OCI-LY3 (cell line): ENCODE measurements around the gene ARID5A.

Source experiments
- H2AFZ ChIP-seq: fragments of 200-600, 300-600 bp; shearing (Covaris generic); 2 replicates; pipeline ENCODE4 v1.6.0; 2014; ENCODE audit warnings: antibody characterized with exemption, low read depth, low read length
- H3K27ac ChIP-seq: fragments of 200-600, 300-600 bp; sonication (generic); 2 replicates; pipeline ENCODE4 v1.5.1; 2014; ENCODE audit warnings: mild to moderate bottlenecking, low read length, moderate library complexity, mixed read lengths
- H3K27me3 ChIP-seq: fragments of 200-600, 300-600 bp; sonication (generic); 2 replicates; pipeline ENCODE4 v1.6.1; 2014; ENCODE audit warnings: low read depth, low read length, mixed read lengths
- H3K36me3 ChIP-seq: fragments of 200-600, 300-600 bp; sonication (generic); replicated peaks from 2 replicates; pipeline ENCODE3; 2014; ENCODE audit warnings: low read depth, low read length, mixed read lengths
- H3K4me1 ChIP-seq: fragments of 300-600, 200-600 bp; sonication (generic); 2 replicates; pipeline ENCODE4 v1.6.1; 2014; ENCODE audit warnings: low read length, mixed read lengths
- H3K4me2 ChIP-seq: fragments of 200-600, 300-600 bp; sonication (generic); 2 replicates; pipeline ENCODE4 v1.6.1; 2014; ENCODE audit warnings: low read length, mixed read lengths
- H3K4me3 ChIP-seq: fragments of 300-600, 200-600 bp; sonication (generic); 2 replicates; pipeline ENCODE4 v1.5.1; 2014; ENCODE audit warnings: antibody characterized with exemption, mild to moderate bottlenecking, low read length, moderate library complexity
- H3K79me2 ChIP-seq: fragments of 300-600, 200-600 bp; shearing (Covaris generic); 2 replicates; pipeline ENCODE4 v1.6.1; 2014; ENCODE audit warnings: mild to moderate bottlenecking, low read length, mixed read lengths
- H3K9ac ChIP-seq: fragments of 300-600, 200-600 bp; shearing (Covaris generic); 2 replicates; pipeline ENCODE4 v1.6.0; 2014; ENCODE audit warnings: mild to moderate bottlenecking, low read length, moderate library complexity
- H3K9me3 ChIP-seq: fragments of 200-600, 300-600 bp; shearing (Covaris generic); 2 replicates; pipeline ENCODE4 v1.6.1; 2014; ENCODE audit warnings: low read length, mixed read lengths; ENCODE audit not compliant: insufficient read depth
- H4K20me1 ChIP-seq: fragments of 200-600, 300-600 bp; sonication (generic); 2 replicates; pipeline ENCODE4 v1.6.1; 2016; ENCODE audit warnings: low read length, mixed read lengths; ENCODE audit not compliant: insufficient read depth
- CTCF ChIP-seq: fragments of 200-600, 300-600 bp; sonication (generic); IDR thresholded peaks from 2 replicates; pipeline ENCODE4 v1.5.1; 2014; ENCODE audit warnings: antibody characterized with exemption, low read length, low read depth
- EZH2phosphoT487 ChIP-seq: fragments of 200-600 bp; shearing (Covaris generic); IDR thresholded peaks from 2 replicates; pipeline ENCODE4 v1.6.1; 2018; ENCODE audit warnings: antibody characterized with exemption, mixed run types, low read depth

Gene ARID5A

GRCh38 chr2:96574364-96574763, 37.8 kb downstream of the ARID5A start:
- TF ChIP-seq EZH2phosphoT487 (no peak), CTCF (no peak)
- no peak overlapping the region for H3K9ac ChIP-seq
- no peaks in the 10 kb centered on the region for H3K36me3 ChIP-seq

DNA sequence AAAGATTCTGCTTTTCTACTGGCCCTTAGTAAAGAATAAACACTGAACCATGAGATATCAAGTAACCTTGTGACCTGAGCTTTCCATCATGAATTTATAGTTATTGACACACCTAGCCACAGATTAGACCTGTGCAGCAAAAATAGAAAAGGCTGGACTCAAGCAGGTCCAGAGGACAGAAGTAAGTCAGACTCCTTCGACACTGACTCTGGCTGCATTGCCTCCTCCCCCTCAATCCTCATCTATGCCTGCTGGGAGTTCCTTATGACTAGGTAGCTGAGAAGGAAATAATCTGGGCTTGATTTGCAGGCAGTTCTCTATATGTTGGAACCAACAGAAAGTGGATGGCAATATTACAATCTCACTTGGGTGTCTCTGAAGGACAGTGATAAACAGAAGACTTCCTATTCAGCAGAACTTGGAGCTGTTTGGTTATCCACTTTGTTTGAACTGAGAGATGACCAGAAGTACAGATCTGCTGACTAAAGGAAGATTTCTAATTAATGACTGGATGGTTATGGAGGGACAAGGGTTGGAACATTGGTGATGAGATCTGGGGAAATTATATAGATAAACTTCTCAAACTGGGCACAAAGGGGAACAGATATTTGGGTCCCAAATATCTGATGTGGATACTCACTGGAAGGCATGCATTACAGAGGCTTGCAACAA, 39.4 kb downstream of the ARID5A start:
- no peaks in the 10 kb centered on the region for H3K36me3 ChIP-seq
- H3K79me2 ChIP-seq, result no peaks in the 10 kb centered on the region
- H3K9me3 ChIP-seq, result no peaks in the 10 kb centered on the region
- no peak overlapping the region for H3K4me3 ChIP-seq
- H2AFZ ChIP-seq, result no peak overlapping the region
- TF ChIP-seq CTCF, result no peak
- TF ChIP-seq EZH2phosphoT487, result no peak
- no peaks in the 10 kb centered on the region for H4K20me1 ChIP-seq
- no peaks in the 10 kb centered on the region for H3K4me1 ChIP-seq
- H3K27ac ChIP-seq, result no peak overlapping the region
- H3K27me3 ChIP-seq, result no peaks in the 10 kb centered on the region
- no peak overlapping the region for H3K9ac ChIP-seq
- no peak overlapping the region for H3K4me2 ChIP-seq

More at GRCh38 chr2:96574364-96574763, 37.8 kb downstream of the ARID5A start:
- no peaks in the 10 kb centered on the region for H3K9me3 ChIP-seq
- no peak overlapping the region for H3K4me3 ChIP-seq
- H4K20me1 ChIP-seq, result no peaks in the 10 kb centered on the region
- H3K79me2 ChIP-seq, result no peaks in the 10 kb centered on the region
- H3K4me1 ChIP-seq, result no peaks in the 10 kb centered on the region
- H3K4me2 ChIP-seq, result no peak overlapping the region
- H3K27me3 ChIP-seq, result no peaks in the 10 kb centered on the region
- no peak overlapping the region for H2AFZ ChIP-seq
- H3K27ac ChIP-seq, result no peak overlapping the region

DNA sequence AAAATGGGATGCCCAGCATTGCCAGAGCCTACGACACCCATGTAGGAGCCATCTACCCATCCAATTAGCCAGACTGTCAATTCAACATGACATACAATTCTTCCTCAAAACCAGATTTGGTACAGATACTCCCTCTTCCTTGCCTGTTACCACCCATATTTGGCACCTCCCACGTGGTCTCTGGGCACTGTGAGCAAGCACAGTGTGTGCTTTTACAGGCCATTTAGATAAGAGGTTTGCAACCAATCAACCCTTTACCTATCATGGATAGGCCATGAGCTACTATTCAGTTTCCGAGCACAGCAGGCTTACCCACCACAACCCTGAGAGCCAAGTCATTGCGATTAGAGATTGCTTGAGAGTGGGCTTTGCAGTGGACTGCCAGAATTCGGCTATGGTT, 40.9 kb downstream of the ARID5A start:
- Histone ChIP-seq H3K79me2 (no peaks in the 10 kb centered on the region), H3K27ac (no peak overlapping the region), H3K9ac (no peak overlapping the region), H4K20me1 (no peaks in the 10 kb centered on the region), H3K4me2 (no peak overlapping the region), H3K36me3 (no peaks in the 10 kb centered on the region), H3K27me3 (no peaks in the 10 kb centered on the region), H3K4me3 (no peak overlapping the region), H3K4me1 (no peaks in the 10 kb centered on the region), H2AFZ (no peak overlapping the region), H3K9me3 (no peaks in the 10 kb centered on the region)
- no peak for TF ChIP-seq EZH2phosphoT487
- TF ChIP-seq CTCF, result no peak

DNA sequence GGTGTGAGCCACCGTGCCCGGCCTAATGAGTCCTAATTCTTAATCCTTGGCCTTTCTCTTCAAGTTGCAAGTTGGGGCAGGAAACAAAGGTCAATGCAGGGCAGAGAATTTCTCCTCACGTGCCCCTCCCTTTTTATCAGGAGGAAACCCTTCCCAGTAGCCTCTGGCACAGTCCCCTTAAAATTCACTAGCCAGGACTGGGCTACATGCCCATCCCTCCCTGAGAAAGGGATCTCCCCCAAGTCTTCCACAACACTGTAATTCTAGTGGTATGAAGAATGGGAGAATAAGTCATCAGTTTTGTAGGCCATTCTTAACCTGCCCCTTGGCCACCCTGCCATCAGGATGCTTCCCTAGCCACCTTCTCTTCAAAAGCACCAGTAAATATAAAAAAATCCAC, 42.2 kb downstream of the ARID5A start:
- no peak overlapping the region for H3K4me3 ChIP-seq
- TF ChIP-seq EZH2phosphoT487 (no peak), CTCF (no peak)
- no peaks in the 10 kb centered on the region for H3K4me1 ChIP-seq
- no peak overlapping the region for H3K4me2 ChIP-seq
- H2AFZ ChIP-seq, result no peak overlapping the region
- H3K36me3 ChIP-seq, result no peaks in the 10 kb centered on the region
- H3K79me2 ChIP-seq, result no peaks in the 10 kb centered on the region
- H3K27me3 ChIP-seq, result no peaks in the 10 kb centered on the region
- no peaks in the 10 kb centered on the region for H3K9me3 ChIP-seq
- H3K9ac ChIP-seq, result no peak overlapping the region
- H4K20me1 ChIP-seq, result no peaks in the 10 kb centered on the region
- no peak overlapping the region for H3K27ac ChIP-seq
